WTC11 (cell line): ENCODE measurements around the gene FRMD4A.

Experiments used
- ARID4B ChIP-seq: sonication (generic); formaldehyde crosslinking; IDR thresholded peaks from 2 replicates; pipeline ENCODE4 v1.8.0; 2023; ENCODE audit warnings: missing genetic modification reagents, mild to moderate bottlenecking, borderline replicate concordance
- JUN ChIP-seq: sonication (generic); formaldehyde crosslinking; IDR thresholded peaks from 2 replicates; pipeline ENCODE4 v1.8.0; 2023; ENCODE audit warnings: mild to moderate bottlenecking, missing genetic modification reagents

- TF ChIP-seq JUN (CRISPR knock-in tag) = no peak
- no peak for TF ChIP-seq ARID4B (CRISPR knock-in tag)
These were observed 347.7 kb downstream of the FRMD4A start for GRCh38 chr10:13983035-13983434.
